HG03066 (cell line): ENCODE measurements around the gene SDHB.
A peak's percentile ranks its signal among the peaks of the same experiment; 100 is the strongest.

Source experiments
- ATAC-seq: cut with Tn5 transposase; IDR thresholded peaks from one replicate; pipeline ENCODE4 v1.9.1; 2021; ENCODE audit warnings: low read depth; ENCODE audit not compliant: unreplicated experiment

SDHB gene

DNA sequence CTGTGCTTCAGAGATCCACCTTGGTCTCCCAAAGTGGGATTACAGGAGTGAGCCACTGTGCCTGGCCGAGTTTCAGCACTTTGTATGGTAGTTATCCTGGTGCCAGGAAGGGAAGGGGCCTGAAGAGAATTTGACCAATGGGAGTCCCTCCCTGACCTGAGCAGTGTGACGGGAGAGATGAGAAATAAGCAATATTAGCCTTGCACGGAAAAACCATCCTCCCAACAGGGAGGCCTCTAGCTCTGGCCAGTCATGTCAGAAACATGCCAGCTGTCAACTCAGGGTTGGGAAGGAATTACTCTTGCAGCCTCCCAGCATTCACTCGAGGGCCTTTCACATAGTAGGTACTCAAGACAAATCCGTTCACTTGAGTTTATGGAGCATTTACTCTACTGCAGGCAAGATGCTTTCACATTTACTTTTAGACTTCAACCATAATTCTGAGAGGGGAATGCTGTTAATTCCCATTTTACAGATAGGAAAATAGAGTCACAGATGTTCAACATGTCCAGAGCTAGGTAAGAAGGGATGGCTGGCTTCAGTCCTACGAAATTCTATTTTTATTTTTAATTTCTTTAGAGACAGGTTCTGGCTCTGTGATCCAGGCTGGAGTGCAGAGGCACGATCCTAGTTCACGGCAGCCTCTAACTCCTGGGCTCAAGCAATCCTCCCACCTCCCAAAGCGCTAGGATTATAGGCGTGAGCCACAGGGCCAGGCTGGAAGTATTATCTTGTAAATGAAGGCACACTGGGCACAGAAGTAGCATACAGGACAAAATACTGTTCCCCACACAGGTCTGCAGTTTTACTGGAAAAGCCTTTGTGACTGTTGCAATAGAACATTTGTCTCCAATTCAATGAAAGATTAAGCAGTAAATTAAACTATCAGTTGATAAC is 38.9 kb downstream of the SDHB start:
- no peak for ATAC-seq

- ATAC-seq: no peak
Measured at GRCh38 chr1:17013491-17014320, 40.1 kb downstream of the SDHB start.

GRCh38 chr1:17012775-17013490 is 40.9 kb downstream of the SDHB start:
- no peak for ATAC-seq

- ATAC-seq: peak; percentile 85
Measured at GRCh38 chr1:17011439-17012307, 42.2 kb downstream of the SDHB start, which contains the start of gene ATP13A2. Gene ATP13A2, minus strand, starts transcription at chr1:17011928. Its CDS starts 190 bp downstream, at chr1:17011738.

DNA sequence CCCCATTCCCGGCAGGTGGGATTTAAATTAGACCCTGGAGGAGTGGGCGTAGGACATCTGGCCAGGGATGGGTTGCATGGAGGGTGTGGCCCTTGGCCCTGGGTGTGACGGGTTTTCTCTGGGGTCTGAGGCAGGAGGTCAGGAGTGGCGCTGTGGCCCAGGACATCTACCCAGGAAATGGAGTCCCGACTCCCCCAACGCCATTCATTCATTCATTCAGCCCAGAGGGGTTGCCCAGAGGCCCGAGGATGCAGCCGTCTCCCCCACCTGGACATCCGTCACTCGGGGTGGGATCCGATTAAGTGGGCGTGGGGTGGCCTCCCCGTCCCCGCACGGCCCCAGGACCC is 42.8 kb downstream of the SDHB start:
- no peak for ATAC-seq

GRCh38 chr1:17009706-17010105 is 44.1 kb downstream of the SDHB start:
- ATAC-seq: no peak

GRCh38 chr1:17008208-17008855 is 45.5 kb downstream of the SDHB start:
- ATAC-seq: no peak

- ATAC-seq: no peak
Measured at GRCh38 chr1:17007121-17007520, 46.7 kb downstream of the SDHB start.

DNA sequence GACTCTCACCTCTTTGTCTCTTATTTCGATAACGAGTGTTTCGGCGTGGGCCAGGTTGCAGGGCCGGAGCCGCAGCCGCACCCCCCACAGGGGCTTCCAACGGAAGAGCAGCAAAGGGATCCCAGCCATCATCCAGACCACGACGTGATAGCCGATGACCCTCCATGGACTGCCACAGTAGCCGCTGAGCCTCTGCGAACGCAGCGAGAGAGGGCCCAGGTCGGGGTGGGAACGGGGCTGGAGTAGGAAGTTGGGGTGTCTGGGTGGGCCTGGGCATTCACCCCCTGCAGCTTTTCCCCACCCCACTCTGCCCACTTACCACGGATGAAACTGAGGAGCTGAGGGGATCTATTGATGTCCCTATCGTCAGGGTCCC is 48.5 kb downstream of the SDHB start:
- no peak for ATAC-seq

- ATAC-seq: no peak
Measured at GRCh38 chr1:17004466-17005364, 49.1 kb downstream of the SDHB start.

DNA sequence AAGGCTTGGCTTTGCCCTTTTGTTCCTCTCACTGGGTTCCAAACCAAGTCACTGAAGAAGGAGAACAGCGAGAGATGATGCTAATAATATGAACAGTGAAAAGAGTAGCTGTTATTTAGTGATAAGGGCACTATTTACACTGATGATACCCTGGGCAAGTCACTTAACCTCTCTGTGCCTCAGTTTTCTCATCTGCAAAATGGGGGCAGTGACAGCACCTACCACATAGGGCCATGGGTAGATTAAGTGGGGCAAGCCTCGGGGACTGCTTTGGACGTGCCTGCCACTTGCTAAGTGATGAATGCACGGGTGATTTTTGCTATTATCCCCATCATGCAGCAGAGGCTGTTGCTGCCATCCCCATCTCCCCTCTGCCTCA is 51.3 kb downstream of the SDHB start:
- ATAC-seq: no peak

DNA sequence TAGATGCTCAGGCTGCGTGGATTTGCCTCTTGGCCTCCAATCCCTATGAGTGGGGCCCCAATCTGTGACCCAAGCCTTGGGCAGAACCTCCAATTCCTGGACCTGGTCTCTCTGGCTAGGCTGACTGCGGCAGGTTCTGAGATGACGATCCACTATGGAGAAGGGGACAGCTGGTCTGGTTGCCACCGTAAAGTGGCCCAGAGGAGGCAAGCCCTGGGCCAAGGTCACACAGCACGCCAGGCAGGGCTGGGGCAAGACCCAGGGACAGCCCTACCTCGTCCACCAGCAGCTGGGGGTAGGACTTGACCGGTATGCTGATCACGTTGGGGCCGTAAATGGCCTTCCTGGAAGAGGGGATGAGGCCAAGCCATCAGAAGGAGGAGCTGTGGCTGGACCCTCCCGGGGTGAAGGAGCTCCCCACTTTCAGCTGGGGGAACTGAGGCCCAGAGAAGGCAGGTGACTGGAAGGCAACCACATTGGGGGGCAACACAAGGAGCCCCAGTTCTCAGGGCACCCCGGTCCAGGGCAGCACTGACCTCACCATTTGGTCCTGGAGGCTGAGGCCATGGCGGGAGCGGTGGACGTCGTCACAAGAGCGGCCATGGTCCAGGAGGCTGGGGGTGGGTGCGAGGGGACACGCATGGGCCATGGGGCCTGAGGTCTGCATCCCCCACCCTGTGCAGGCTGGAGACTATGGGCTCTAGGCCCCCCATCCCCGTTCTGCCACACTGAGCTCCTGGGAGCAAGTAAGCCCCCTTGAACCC is 51.9 kb downstream of the SDHB start:
- no peak for ATAC-seq

- ATAC-seq: no peak
Measured at GRCh38 chr1:16999863-17000262, 54.0 kb downstream of the SDHB start.

GRCh38 chr1:16998589-16998988 is 55.2 kb downstream of the SDHB start:
- no peak for ATAC-seq

GRCh38 chr1:16996845-16997244 is 57.0 kb downstream of the SDHB start:
- no peak for ATAC-seq

- ATAC-seq: no peak
Measured at GRCh38 chr1:16993521-16994038, 60.3 kb downstream of the SDHB start.

- ATAC-seq: no peak
Measured at GRCh38 chr1:16992675-16993074, 61.2 kb downstream of the SDHB start.

DNA sequence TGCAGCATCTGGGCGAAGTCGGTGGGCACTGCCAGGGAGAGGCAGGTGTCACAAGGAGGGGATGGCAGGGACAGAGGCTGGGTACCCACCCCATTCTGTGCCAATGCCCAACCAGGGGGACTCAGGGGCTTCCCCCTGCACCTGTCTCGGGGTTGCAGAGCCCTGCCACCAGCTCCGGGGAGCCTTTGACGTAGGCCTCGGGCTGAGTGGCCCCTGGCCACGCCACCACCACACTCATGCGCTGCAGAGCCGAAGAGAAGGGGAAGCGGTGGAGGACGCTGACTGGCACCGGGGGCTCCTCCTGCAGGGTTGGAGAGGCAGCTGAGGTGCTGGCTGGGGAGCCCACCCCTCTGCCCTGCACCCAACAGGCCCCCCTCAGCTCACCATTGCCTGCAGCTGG is 61.7 kb downstream of the SDHB start:
- ATAC-seq: no peak
